GM21717 (cell line): ENCODE measurements around the gene KCNJ1.

Experiments used
- ATAC-seq: cut with Tn5 transposase; IDR thresholded peaks from one replicate; pipeline ENCODE4 v1.9.1; 2021; ENCODE audit warnings: mild to moderate bottlenecking, moderate library complexity; ENCODE audit not compliant: unreplicated experiment

Gene KCNJ1

GRCh38 chr11:128790196-128790595, 76.9 kb downstream of the KCNJ1 start:
- no peak for ATAC-seq

- no peak for ATAC-seq
These were observed 77.5 kb downstream of the KCNJ1 start for GRCh38 chr11:128789497-128790150.
